AG09309 (cell line): ENCODE measurements around the gene IGSF22.
"Not testable (repeated sequence)": the region's sequence is repeated elsewhere in the genome, so short reads cannot be mapped to it uniquely, and the experiment has no call there.

Source experiments
- DNase-seq: peaks from one replicate; pipeline ENCODE4 v3.0.0-alpha.2; 2010; ENCODE audit warnings: low read depth
- H3K4me3 ChIP-seq: 2 replicates; pipeline ENCODE4 v1.5.1; 2011; ENCODE audit warnings: mild to moderate bottlenecking, low read depth, low read length, moderate library complexity; ENCODE audit not compliant: control insufficient read depth
- CTCF ChIP-seq: IDR thresholded peaks from 2 replicates; pipeline ENCODE4 v1.5.1; 2011; ENCODE audit warnings: mild to moderate bottlenecking, low read depth, low read length, inconsistent platforms; ENCODE audit not compliant: insufficient read depth, control insufficient read depth; ENCODE audit errors: missing control alignments

Gene IGSF22

GRCh38 chr11:18677560-18677959, 48.4 kb downstream of the IGSF22 start:
- no peak for DNase-seq
- H3K4me3 ChIP-seq = no peak overlapping the region
- no peak for TF ChIP-seq CTCF

- DNase-seq = no peak
- no peak overlapping the region for H3K4me3 ChIP-seq
- no peak for TF ChIP-seq CTCF
These were observed 49.2 kb downstream of the IGSF22 start for GRCh38 chr11:18676803-18677202.

GRCh38 chr11:18672209-18672608, 53.8 kb downstream of the IGSF22 start:
- not testable (repeated sequence) for DNase-seq, H3K4me3 ChIP-seq

GRCh38 chr11:18671246-18671645, 54.7 kb downstream of the IGSF22 start:
- no peak overlapping the region for H3K4me3 ChIP-seq
- no peak for TF ChIP-seq CTCF
- no peak for DNase-seq

GRCh38 chr11:18669711-18670110, 56.3 kb downstream of the IGSF22 start:
- no peak overlapping the region for H3K4me3 ChIP-seq
- no peak for TF ChIP-seq CTCF
- DNase-seq = no peak

GRCh38 chr11:18669219-18669596, 56.8 kb downstream of the IGSF22 start:
- no peak for DNase-seq
- no peak for TF ChIP-seq CTCF
- H3K4me3 ChIP-seq = no peak overlapping the region

- no peak overlapping the region for H3K4me3 ChIP-seq
- no peak for TF ChIP-seq CTCF
- DNase-seq = no peak
These were observed 57.9 kb downstream of the IGSF22 start for GRCh38 chr11:18668131-18668530.

GRCh38 chr11:18665353-18665872, 60.6 kb downstream of the IGSF22 start:
- not testable (repeated sequence) for DNase-seq

More at GRCh38 chr11:18665353-18665872, 60.6 kb downstream of the IGSF22 start:
- H3K4me3 ChIP-seq = not testable (repeated sequence)
